A172 (cell line): ENCODE results near the gene DPYSL5. TPM values are rescaled to one million over a fixed set of nuclear protein-coding genes. Genes with fewer than 3 reads are reported as not detected.
A peak's percentile ranks its signal among the peaks of the same experiment; 100 is the strongest.
"Not testable (repeated sequence)": the region's sequence is repeated elsewhere in the genome, so short reads cannot be mapped to it uniquely, and the experiment has no call there.

Experiments
- DNase-seq: peaks from one replicate; pipeline ENCODE4 v3.0.0-alpha.2; 2015; ENCODE audit warnings: low spot score
- total RNA-seq: library from RNA; depleted of rRNA; stranded (reverse); fragments of >200 nt; shearing (Covaris generic); gene quantifications from 2 replicates; pipeline ENCODE4 v1.2.3, GENCODE V29; 2014

Gene DPYSL5
- total RNA-seq, 1 experiment from 2014 or later: 8.4 TPM

GRCh38 chr2:26901326-26902183 lies 53.6 kb downstream of the DPYSL5 start:
- DNase-seq: no peak

- no peak for DNase-seq
Observed at GRCh38 chr2:26903676-26904075, 55.7 kb downstream of the DPYSL5 start.

- no peak for DNase-seq
Observed at GRCh38 chr2:26904839-26905238, 56.9 kb downstream of the DPYSL5 start.

DNA sequence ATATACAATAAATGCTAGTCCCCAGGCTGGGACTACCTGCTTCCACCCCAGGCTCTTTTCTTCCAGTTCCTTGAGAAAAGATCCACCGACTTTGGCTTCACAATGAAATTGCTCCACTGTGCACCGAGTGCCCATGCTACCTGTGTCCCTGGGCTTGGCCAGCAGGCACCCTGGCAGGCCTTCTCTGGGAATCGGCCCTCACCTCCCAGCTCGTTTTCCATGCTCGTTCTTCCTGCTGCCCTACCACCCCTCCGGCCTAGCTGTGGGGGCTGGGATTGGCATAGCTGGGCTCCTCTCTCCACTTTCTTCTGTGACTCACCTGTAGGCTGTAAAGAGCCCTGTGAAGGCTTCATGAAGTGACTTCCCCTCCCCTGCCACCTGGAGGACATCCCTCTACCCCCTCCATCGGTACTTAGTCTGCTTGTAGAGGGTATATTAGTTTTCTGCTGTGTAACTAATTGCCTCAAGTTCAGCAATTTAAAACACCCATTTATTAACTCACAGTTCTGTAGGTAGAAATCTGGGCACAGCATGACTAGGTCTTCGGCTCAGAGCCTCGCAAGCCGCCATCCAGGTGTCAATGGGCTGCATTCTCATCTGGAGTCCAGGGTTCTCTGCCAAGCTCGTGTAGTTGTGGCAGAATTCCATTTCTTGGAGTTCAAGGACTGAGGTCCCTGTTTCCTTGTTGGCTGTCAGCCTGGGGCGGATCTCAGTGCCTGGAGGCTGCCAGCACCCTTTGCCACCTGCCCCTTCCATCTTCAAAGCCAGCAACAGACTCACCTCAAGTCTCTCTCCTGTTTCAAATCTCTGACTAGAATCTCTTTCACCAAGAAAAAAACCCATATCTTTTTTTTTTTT lies 57.6 kb downstream of the DPYSL5 start:
- no peak for DNase-seq

DNA sequence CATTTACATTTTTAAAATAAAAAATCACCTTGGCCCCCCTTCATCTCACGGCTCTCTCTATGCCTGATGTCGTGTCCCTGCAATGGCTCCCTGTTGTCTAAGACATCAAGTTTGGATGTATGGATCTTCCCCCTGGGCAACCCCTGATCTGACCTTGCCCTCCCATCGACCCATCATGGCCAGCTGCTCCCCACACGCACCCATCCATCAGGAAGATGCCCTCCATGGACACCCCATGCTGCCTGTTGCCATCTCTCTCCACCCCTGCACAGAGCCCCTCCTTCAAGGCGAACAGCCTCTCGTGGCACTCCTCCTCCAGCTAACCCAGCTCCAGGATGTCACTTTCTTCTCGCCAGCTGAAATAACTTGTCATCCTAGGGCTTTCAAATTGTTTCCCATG lies 59.5 kb downstream of the DPYSL5 start:
- DNase-seq: no peak

- DNase-seq: no peak
Observed at GRCh38 chr2:26910176-26910575, 62.2 kb downstream of the DPYSL5 start.

GRCh38 chr2:26911911-26912861 lies 64.3 kb downstream of the DPYSL5 start:
- DNase-seq: no peak

- DNase-seq: no peak
Observed at GRCh38 chr2:26913606-26913998, 65.7 kb downstream of the DPYSL5 start.

GRCh38 chr2:26913999-26914658 lies 66.2 kb downstream of the DPYSL5 start:
- DNase-seq: no peak

DNA sequence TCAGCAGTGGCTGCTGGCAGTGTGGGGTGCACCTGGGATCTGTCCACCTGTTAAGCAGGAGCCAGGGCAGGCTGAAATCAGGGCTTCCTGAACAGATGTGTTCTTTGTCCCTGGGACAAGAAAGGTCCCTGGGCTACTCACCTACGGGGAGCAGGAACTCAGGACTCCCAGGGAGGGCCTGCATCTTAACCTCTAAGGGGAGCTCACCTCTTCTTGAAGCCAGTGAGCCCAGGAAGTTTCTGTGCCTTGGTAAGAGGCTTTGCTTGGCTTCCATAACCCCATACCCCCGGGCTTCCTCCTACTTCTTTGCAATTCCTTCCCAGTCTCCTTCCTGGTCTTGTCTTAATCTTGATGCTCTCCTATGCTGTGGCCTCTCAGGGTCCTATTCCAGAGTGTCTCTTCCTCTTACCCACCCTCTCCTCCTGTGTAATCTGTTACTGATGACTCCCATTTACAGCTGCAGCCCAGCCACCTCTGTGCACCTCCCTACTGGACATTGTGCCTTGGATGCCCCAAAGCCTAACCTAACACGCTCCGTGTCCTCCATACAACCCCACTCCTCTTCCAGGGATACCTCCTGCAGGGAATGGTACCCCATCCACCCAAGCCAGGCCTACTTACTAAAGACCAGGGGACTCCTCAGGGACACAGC lies 66.9 kb downstream of the DPYSL5 start:
- no peak for DNase-seq

DNA sequence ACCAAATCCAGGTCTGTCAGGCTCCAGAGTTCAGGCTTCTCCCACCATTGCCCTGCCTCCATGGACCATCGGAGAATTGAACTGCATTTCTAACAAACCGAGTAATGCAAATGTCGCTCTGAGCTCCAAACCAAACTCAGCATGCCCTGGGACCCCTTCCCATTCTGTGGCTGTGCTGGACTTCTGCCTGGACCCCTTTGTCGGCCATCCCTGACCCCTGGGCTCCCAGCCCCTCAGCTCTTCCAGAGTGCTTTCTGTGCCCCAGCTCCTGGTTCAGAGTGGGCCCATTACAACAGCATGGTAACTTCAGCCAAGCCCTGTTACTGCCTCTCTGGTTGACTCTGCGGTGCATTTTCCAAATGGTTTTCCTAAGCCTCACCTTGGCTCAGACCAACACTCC lies 67.4 kb downstream of the DPYSL5 start:
- DNase-seq: no peak

- no peak for DNase-seq
Observed at GRCh38 chr2:26916128-26916692, 68.3 kb downstream of the DPYSL5 start.

DNA sequence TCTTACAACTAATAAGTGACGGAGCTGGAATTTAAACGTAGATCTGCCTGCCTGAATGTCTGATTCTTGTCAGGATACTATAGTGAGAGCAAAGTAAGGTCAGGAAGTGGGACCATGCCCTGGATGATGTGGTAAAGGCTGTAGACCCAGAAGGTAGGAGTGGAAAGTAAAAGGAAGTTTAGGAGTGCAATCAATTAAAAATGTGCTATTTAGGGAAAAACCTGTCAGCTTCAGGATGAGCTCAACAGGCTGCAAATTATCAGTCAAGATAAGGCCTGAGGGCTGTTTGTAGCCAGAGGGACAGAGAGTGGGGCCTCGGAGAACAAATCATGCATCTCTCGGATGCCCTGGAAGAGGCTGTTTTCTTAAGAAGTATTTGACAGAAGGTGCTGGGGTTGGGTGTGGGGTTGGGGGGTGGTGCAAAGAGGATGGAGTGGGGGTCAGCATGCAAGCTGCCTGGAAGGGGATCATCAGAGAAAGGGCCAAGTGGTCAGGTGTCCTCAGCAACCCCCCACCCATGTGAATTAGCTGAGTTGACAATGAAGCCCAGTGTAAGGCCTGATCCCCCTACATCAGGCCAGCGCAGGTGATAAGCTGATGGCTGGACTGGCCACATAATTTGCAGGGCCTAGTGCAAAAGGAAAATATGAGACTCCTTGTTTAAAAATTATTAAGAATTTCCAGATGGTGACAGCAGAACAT lies 69.4 kb downstream of the DPYSL5 start:
- DNase-seq: no peak

GRCh38 chr2:26921323-26921722 lies 73.4 kb downstream of the DPYSL5 start:
- no peak for DNase-seq

DNA sequence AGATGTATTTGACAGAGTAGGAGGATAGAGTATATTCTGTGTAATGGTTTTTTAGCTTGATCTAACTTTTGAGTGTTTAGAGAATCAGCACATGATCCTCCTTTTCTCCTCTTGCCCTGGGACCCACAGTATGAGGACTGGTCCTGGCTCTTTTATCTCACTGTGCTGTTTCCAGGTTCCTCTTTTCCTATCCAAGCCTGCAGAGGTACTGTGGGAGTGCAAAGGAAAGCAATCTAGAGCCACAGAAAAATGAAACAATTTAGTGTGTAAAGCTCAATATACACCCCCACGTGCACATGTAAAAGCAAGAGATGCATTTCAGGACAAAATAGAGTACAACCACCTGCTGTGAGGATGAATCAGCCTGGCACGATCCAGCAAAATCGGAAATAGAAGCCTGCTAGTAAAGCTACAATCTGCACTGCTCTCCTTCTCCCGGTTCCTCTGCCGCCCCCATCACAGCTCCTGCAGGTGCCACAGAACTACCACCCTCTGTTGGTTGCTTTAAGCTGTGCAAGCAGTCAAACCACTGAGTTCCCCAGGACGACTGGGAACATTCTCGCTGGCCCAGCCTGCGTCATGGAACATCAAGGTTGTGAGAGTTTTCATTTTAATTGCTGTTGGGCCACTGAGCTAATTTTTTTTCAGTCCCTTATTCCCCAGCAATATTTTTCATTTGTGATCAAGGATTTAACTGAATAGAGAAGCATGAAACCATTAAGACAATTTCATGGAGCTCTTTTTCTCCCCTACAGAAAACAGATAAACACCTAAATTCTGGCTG lies 74.7 kb downstream of the DPYSL5 start:
- peak; percentile 84 for DNase-seq

- not testable (repeated sequence) for DNase-seq
Observed at GRCh38 chr2:26923189-26923466, 75.2 kb downstream of the DPYSL5 start.

GRCh38 chr2:26924731-26925099 lies 76.8 kb downstream of the DPYSL5 start:
- no peak for DNase-seq

GRCh38 chr2:26925100-26925791 lies 77.3 kb downstream of the DPYSL5 start:
- no peak for DNase-seq

- no peak for DNase-seq
Observed at GRCh38 chr2:26927221-26927620, 79.3 kb downstream of the DPYSL5 start.
